ENCODE data around the gene DNAJC1. TPM values are rescaled to one million over a fixed set of nuclear protein-coding genes. Genes with fewer than 3 reads are reported as not detected.

Gene DNAJC1
- total RNA-seq, 3 donors from 2014 or later (not counting 1 experiment from before 2014, with no cell fraction given), result 38.4 to 63.7 (median 50.6) TPM

- no peaks in the 10 kb centered on the region for H3K36me3 Mint-ChIP-seq
- ATAC-seq, result no peak
- Histone ChIP-seq H3K9me3 (ENCODE audit: control insufficient read depth, insufficient read depth, low read length) (no peaks in the 10 kb centered on the region), H3K27me3 (ENCODE audit: control insufficient read depth, insufficient read depth, low read length) (no peaks in the 10 kb centered on the region), H3K36me3 (ENCODE audit: control insufficient read depth, insufficient read depth, low read length) (no peaks in the 10 kb centered on the region), H3K27ac (ENCODE audit: low read length) (no peak overlapping the region), H3K4me1 (ENCODE audit: control insufficient read depth, insufficient read depth, low read length) (no peaks in the 10 kb centered on the region), H3K4me3 (ENCODE audit: low read length) (no peak overlapping the region)
- H3K27ac Mint-ChIP-seq, result peak overlapping the region in 1 of 2 donors; percentile 13
- H3K27me3 Mint-ChIP-seq (ENCODE audit: low read depth in 2 of 2), result no peaks in the 10 kb centered on the region
- DNase-seq, result no peak
- no peak overlapping the region for H3K4me3 Mint-ChIP-seq
- TF ChIP-seq CTCF (IDR thresholded peaks at IDR 0.05), result no peak
- peaks cover 32 to 33% of the 10 kb centered on the region in 2 donors for H3K4me1 Mint-ChIP-seq
- WGBS (ENCODE audit: insufficient coverage), result 94% methylated on average over 1 of the region's 2 CpGs
- no peaks in the 10 kb centered on the region for H3K9me3 Mint-ChIP-seq
- intact Hi-C loops (cut with micrococcal nuclease), result no loop called here
These were observed 58.7 kb downstream of the DNAJC1 start for GRCh38 chr10:21944727-21945386.

GRCh38 chr10:21943633-21944265 lies 59.8 kb downstream of the DNAJC1 start:
- no peak overlapping the region for H3K4me3 Mint-ChIP-seq
- ATAC-seq (no peak), DNase-seq (no peak)
- Histone ChIP-seq H3K9me3 (ENCODE audit: control insufficient read depth, insufficient read depth, low read length) (no peaks in the 10 kb centered on the region), H3K36me3 (ENCODE audit: control insufficient read depth, insufficient read depth, low read length) (no peaks in the 10 kb centered on the region), H3K27ac (ENCODE audit: low read length) (no peak overlapping the region), H3K4me1 (ENCODE audit: control insufficient read depth, insufficient read depth, low read length) (peaks cover 4% of the 10 kb centered on the region), H3K4me3 (ENCODE audit: low read length) (no peak overlapping the region), H3K27me3 (ENCODE audit: control insufficient read depth, insufficient read depth, low read length) (no peaks in the 10 kb centered on the region)
- no peak for TF ChIP-seq CTCF (IDR thresholded peaks at IDR 0.05)
- H3K9me3 Mint-ChIP-seq, result no peaks in the 10 kb centered on the region
- H3K36me3 Mint-ChIP-seq, result no peaks in the 10 kb centered on the region
- H3K4me1 Mint-ChIP-seq, result peaks cover 43% of the 10 kb centered on the region in 2 donors
- no peaks in the 10 kb centered on the region for H3K27me3 Mint-ChIP-seq (ENCODE audit: low read depth in 2 of 2)
- WGBS (ENCODE audit: insufficient coverage), result 69% methylated on average over 2 of the region's 2 CpGs
- H3K27ac Mint-ChIP-seq, result no peak overlapping the region
- intact Hi-C loops (cut with micrococcal nuclease), result no loop called here

- H3K4me3 Mint-ChIP-seq, result no peak overlapping the region
- H3K9me3 Mint-ChIP-seq, result peaks cover 6% of the 10 kb centered on the region in 2 donors
- Histone ChIP-seq H3K36me3 (ENCODE audit: control insufficient read depth, insufficient read depth, low read length) (no peaks in the 10 kb centered on the region), H3K4me3 (ENCODE audit: low read length) (no peak overlapping the region), H3K27me3 (ENCODE audit: control insufficient read depth, insufficient read depth, low read length) (no peaks in the 10 kb centered on the region), H3K27ac (ENCODE audit: low read length) (no peak overlapping the region), H3K9me3 (ENCODE audit: control insufficient read depth, insufficient read depth, low read length) (no peaks in the 10 kb centered on the region), H3K4me1 (ENCODE audit: control insufficient read depth, insufficient read depth, low read length) (peaks cover 12% of the 10 kb centered on the region)
- H3K36me3 Mint-ChIP-seq, result peaks cover 13% of the 10 kb centered on the region
- TF ChIP-seq CTCF (IDR thresholded peaks at IDR 0.05), result no peak
- H3K27me3 Mint-ChIP-seq (ENCODE audit: low read depth in 2 of 2), result no peaks in the 10 kb centered on the region
- intact Hi-C loops (cut with micrococcal nuclease), result no loop called here
- DNase-seq, result no peak
- peaks cover 54 to 55% of the 10 kb centered on the region in 2 donors for H3K4me1 Mint-ChIP-seq
- no CpG with 5 or more reads among the region's 1 CpG for WGBS (ENCODE audit: insufficient coverage)
- no peak for ATAC-seq
- no peak overlapping the region for H3K27ac Mint-ChIP-seq
These were observed 68.0 kb downstream of the DNAJC1 start for GRCh38 chr10:21935439-21936023.

All from natural killer cell (primary cell).